Activated CD8-positive, alpha-beta T cell treated with anti-CD3 and anti-CD28 coated beads for 36 hours (primary cell): ENCODE data around the gene JPH2. TPM values are rescaled to one million over a fixed set of nuclear protein-coding genes. Genes with fewer than 3 reads are reported as not detected.

Experiments used
- ATAC-seq: fragments of 200-7000 bp; cut with Tn5 transposase; one replicate; pipeline ENCODE4 v1.10.0; 2021; ENCODE audit warnings: mild to moderate bottlenecking, moderate library complexity
- CTCF ChIA-PET: fragments of 350-600 bp; sonication (Branson Sonifier 250); formaldehyde crosslinking; loops from one replicate; lab custom pipeline; 2021; ENCODE audit warnings: antibody characterized with exemption; lab: Charles Lee
- POLR2A ChIA-PET: fragments of 350-600 bp; sonication (Branson Sonifier 250); formaldehyde crosslinking; loops from one replicate; lab custom pipeline; 2021; ENCODE audit warnings: antibody characterized with exemption; lab: Charles Lee
- DNase-seq: peaks from one replicate; pipeline ENCODE4 v3.0.0-alpha.2; 2020
- H3K27ac Mint-ChIP-seq: one replicate; pipeline ENCODE4 v1.8.0; 2021; ENCODE audit warnings: mild to moderate bottlenecking, mixed read lengths
- H3K27me3 Mint-ChIP-seq: one replicate; pipeline ENCODE4 v1.8.0; 2021; ENCODE audit warnings: mixed read lengths
- H3K36me3 Mint-ChIP-seq: one replicate; pipeline ENCODE4 v1.8.0; 2021; ENCODE audit warnings: low read depth, mixed read lengths
- H3K4me1 Mint-ChIP-seq: one replicate; pipeline ENCODE4 v1.8.0; 2021; ENCODE audit warnings: low read depth, mixed read lengths
- H3K4me3 Mint-ChIP-seq: one replicate; pipeline ENCODE4 v1.8.0; 2021; ENCODE audit warnings: mild to moderate bottlenecking, moderate library complexity, mixed read lengths
- H3K9me3 Mint-ChIP-seq: one replicate; pipeline ENCODE4 v1.8.0; 2021; ENCODE audit warnings: mixed read lengths
- intact Hi-C: fragments of 100-400 bp; cut with micrococcal nuclease; formaldehyde crosslinking; loops from one replicate; pipeline ENCODE4 v1.10.0; 2022
- total RNA-seq, 2 experiments: library from RNA; stranded (reverse); gene quantifications; one replicate each; pipeline ENCODE4 v1.2.3, GENCODE V29; 2021
- TF ChIP-seq, protein P1 (sequence below): fragments of 200-600 bp; IDR thresholded peaks from one replicate; pipeline ENCODE4 v1.8.0; 2022; ENCODE audit warnings: antibody characterized with exemption, mild to moderate bottlenecking

JPH2 gene
- total RNA-seq, 2 experiments from 2014 or later, result 0.47 to 0.54 TPM

DNA sequence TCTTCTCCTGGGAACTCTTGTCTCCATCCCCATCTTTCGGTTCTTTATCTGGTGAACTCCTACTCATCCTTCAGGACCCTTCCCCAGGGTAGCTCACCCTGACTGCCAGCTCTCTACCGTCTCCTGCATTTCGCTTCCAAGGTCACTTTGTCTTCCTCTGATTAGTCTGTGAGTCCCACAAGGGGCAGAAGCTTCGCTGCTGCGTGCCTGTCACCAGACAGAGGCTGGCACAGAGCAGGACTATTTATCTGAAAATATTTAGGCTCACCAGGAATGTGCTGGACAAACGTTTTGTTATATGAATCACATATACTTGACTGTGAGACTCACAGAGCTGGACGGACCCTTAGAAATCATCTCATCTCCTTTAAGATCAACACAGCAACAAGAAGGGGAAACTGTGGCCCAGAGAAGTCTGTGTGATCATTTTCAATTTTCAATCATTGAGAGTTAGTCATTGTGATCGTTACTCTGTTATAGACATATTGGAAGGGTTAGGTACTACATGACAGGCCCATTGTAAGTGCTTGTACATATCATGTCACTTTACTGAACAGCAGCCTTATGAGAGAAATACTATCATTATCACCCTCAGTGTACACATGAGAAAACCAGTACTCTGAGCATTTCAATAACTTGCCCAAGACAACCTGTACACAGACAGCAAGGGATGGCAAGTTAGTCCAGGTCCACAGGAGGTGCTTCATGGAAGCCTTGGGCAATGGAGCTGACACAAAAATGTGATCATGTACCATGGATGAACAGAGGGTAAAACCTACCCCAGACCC lies 51.4 kb downstream of the JPH2 start:
- Mint-ChIP-seq H3K27me3 (peaks cover 5% of the 10 kb centered on the region), H3K27ac (no peak overlapping the region), H3K36me3 (no peaks in the 10 kb centered on the region), H3K4me3 (no peak overlapping the region), H3K4me1 (no peaks in the 10 kb centered on the region), H3K9me3 (no peaks in the 10 kb centered on the region)
- CTCF ChIA-PET, result interaction anchor here (0.6 to 3.0 kb wide), 5 partner anchors 8 to 55 kb away, joined by 3 to 11 read pairs (median 3); no protein-coding TSS in a partner anchor
- TF ChIP-seq, protein P1, sequence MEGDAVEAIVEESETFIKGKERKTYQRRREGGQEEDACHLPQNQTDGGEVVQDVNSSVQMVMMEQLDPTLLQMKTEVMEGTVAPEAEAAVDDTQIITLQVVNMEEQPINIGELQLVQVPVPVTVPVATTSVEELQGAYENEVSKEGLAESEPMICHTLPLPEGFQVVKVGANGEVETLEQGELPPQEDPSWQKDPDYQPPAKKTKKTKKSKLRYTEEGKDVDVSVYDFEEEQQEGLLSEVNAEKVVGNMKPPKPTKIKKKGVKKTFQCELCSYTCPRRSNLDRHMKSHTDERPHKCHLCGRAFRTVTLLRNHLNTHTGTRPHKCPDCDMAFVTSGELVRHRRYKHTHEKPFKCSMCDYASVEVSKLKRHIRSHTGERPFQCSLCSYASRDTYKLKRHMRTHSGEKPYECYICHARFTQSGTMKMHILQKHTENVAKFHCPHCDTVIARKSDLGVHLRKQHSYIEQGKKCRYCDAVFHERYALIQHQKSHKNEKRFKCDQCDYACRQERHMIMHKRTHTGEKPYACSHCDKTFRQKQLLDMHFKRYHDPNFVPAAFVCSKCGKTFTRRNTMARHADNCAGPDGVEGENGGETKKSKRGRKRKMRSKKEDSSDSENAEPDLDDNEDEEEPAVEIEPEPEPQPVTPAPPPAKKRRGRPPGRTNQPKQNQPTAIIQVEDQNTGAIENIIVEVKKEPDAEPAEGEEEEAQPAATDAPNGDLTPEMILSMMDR, result no peak
- POLR2A ChIA-PET, result interaction anchor here (0.6 to 0.7 kb wide), 2 partner anchors 32 to 480 kb away, joined by 3 read pairs; no protein-coding TSS in a partner anchor
- ATAC-seq (peak; percentile 45), DNase-seq (peak; percentile 15)
- intact Hi-C loops, result no loop called here

DNA sequence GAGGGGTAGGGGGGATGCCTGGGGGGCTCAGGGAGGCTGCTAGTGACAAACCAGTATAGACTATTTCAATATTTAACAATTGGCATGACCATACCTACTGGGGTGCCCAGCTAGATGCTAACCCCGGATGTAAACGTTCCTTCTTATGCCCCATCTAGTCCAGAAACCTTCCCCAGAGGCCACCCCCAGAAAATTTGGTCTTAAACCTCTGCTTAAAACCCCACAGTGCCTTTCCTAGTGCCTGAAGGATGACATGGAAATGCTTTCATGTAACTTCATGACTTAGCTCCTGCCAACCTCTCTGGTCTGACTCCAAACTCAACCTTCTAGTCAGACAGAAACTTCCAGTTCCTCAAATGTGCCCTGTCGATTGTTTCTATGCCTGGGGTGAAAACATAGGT lies 52.0 kb downstream of the JPH2 start:
- ChIA-PET CTCF (interaction anchor here (0.6 to 1.2 kb wide), 4 partner anchors 8 to 55 kb away, joined by 3 to 4 read pairs (median 3); no protein-coding TSS in a partner anchor), POLR2A (interaction anchor here (0.6 to 0.7 kb wide), 2 partner anchors 31 to 479 kb away, joined by 3 read pairs; no protein-coding TSS in a partner anchor)
- Mint-ChIP-seq H3K36me3 (no peaks in the 10 kb centered on the region), H3K4me3 (no peak overlapping the region), H3K27me3 (peaks cover 4% of the 10 kb centered on the region), H3K9me3 (no peaks in the 10 kb centered on the region), H3K4me1 (no peaks in the 10 kb centered on the region), H3K27ac (no peak overlapping the region)
- TF ChIP-seq, protein P1, result no peak
- intact Hi-C loops, result no loop called here
- DNase-seq, result peak; percentile 32
- peak; percentile 60 for ATAC-seq

DNA sequence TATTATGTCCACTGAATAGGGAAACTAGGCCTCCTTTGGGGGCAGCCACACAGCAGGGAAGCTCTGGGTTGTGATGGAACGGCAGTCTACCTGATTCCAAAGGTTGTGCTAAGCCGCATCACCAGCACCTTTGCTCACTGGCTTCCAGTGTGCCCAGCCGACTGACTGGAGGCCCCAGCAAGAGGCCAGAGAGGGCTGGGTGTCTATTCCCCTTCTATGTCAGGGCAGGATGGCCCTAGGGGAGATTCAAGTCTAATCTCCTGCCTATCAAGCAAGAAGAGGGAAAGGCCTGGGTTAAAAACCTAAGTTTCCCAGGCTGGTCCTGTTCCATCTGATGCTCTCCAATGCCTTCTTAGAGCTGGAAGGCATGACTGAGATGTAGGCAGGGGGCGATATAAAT lies 53.6 kb downstream of the JPH2 start:
- TF ChIP-seq, protein P1, result no peak
- H3K27me3 Mint-ChIP-seq, result no peaks in the 10 kb centered on the region
- H3K9me3 Mint-ChIP-seq, result no peaks in the 10 kb centered on the region
- intact Hi-C loops, result no loop called here
- no peak overlapping the region for H3K4me3 Mint-ChIP-seq
- no peaks in the 10 kb centered on the region for H3K4me1 Mint-ChIP-seq
- CTCF ChIA-PET, result interaction anchor here (1.3 kb wide), 1 partner anchor 57 kb away, joined by 4 read pairs; no protein-coding TSS in a partner anchor
- POLR2A ChIA-PET, result no interaction called here
- no peaks in the 10 kb centered on the region for H3K36me3 Mint-ChIP-seq
- DNase-seq (peak; percentile 9), ATAC-seq (no peak)
- no peak overlapping the region for H3K27ac Mint-ChIP-seq

DNA sequence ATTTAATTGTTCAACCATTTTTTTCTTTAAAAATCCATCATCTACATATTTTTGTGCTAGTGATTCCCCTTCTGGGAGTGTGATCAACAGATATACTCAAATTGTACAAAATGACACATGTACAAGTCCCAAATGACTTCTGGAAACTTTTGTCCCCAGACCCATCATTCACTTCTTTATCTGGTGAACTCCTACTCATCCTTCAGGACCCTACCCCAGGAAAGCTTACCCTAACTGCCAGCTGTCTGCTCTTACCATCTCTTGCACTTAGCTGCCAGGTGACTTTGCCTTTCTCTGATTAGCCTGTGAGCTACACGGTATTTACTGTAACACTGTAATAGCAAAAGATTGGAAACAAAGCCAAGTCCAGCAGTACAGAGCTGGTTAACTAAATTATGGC lies 55.3 kb downstream of the JPH2 start:
- Mint-ChIP-seq H3K4me1 (no peaks in the 10 kb centered on the region), H3K36me3 (no peaks in the 10 kb centered on the region), H3K4me3 (no peak overlapping the region), H3K9me3 (no peaks in the 10 kb centered on the region), H3K27ac (no peak overlapping the region), H3K27me3 (no peaks in the 10 kb centered on the region)
- CTCF ChIA-PET, result interaction anchor here (1.1 to 2.2 kb wide), 5 partner anchors 11 to 64 kb away, joined by 3 to 8 read pairs (median 4); no protein-coding TSS in a partner anchor
- TF ChIP-seq, protein P1, result no peak
- DNase-seq (no peak), ATAC-seq (no peak)
- intact Hi-C loops, result no loop called here
- POLR2A ChIA-PET, result interaction anchor here (0.9 kb wide), 1 partner anchor 13 kb away, joined by 3 read pairs; no protein-coding TSS in a partner anchor
